Pons (tissue), 1 donor: ENCODE measurements around the gene LDLRAD2.

Experiments
- DNase-seq: peaks from one replicate; pipeline ENCODE4 v3.0.0-alpha.2; 2016; ENCODE audit warnings: low spot score

The LDLRAD2 gene

GRCh38 chr1:21863981-21864380 is 51.9 kb downstream of the LDLRAD2 start:
- DNase-seq, result no peak

GRCh38 chr1:21864730-21865129 is 52.7 kb downstream of the LDLRAD2 start:
- no peak for DNase-seq

- no peak for DNase-seq
These were observed 53.5 kb downstream of the LDLRAD2 start for GRCh38 chr1:21865609-21865942.

DNA sequence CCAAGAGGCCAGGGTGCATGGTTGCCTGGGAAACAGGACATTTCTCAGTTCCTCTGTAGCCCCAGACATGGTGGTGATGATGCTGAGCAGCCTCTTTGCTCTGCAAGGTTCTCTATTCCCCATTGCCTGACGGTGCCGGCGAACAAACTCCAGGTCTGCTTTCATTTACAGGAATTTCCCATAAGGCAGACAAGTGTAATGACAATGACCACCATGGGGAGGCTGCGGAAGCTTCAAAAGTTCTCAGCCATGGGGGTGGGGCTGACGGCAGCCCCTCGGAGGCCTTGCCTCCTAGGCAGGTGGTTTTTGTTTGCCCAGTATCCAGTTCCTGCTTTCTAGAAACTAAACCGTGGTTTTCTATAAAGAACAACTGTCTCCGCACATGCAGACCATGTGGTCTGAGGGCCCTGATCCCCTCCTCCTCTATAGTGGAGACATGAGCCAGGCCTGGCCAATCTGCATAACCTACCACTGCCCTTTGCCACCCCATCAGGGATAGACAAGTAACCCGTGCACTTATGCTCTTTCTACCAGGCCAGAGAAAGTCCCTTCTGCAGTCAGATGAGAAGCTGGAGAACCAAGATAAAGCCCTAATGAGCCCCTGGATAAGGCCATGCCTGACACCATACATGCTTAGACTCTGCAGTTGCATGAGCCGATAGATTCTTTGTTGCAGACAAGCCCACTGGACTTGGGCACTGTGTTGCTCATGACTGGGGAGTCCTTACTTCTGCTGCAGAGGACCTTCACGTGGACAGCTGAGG is 54.1 kb downstream of the LDLRAD2 start:
- no peak for DNase-seq

DNA sequence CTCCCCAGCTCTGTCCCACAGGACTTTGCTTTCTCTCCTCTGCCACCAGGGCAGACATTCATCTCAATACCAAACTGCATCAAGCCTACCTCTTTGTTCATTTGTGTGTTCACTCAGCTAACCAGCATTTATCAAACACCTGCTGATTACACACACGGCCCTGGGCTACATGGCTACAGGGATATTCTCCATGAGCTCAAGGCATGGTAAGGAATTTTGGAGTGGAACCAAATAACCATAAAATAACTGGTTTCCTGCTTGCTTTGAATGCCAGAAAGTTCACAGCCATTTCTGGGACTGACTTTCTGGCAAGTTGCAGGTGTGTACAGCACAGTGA is 54.6 kb downstream of the LDLRAD2 start:
- DNase-seq, result no peak

DNA sequence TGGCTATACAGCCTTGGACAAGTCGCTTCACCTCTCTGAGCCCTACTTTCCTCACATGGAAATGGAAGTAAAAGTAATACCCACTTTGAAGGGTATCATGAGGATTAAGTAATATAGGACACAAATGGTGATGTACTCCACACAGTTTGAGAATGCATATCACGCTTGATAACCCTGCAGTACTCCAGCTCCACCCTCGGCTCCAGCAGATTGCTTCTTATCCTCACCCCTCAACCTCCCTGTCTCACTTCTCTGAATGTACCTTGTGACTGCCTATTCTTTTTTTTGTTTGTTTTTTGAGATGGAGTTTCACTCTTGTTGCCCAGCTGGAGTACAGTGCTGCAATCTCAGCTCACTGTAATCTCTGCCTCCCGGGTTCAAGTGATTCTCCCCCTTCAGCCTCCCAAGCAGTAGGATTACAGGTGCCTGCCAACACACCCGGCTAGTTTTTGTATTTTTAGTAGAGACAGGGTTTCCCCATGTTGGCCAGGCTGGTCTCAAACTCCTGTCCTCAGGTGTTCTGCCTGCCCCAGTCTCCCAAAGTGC is 55.5 kb downstream of the LDLRAD2 start:
- DNase-seq, result no peak

- DNase-seq, result no peak
These were observed 56.4 kb downstream of the LDLRAD2 start for GRCh38 chr1:21868482-21868881.

DNA sequence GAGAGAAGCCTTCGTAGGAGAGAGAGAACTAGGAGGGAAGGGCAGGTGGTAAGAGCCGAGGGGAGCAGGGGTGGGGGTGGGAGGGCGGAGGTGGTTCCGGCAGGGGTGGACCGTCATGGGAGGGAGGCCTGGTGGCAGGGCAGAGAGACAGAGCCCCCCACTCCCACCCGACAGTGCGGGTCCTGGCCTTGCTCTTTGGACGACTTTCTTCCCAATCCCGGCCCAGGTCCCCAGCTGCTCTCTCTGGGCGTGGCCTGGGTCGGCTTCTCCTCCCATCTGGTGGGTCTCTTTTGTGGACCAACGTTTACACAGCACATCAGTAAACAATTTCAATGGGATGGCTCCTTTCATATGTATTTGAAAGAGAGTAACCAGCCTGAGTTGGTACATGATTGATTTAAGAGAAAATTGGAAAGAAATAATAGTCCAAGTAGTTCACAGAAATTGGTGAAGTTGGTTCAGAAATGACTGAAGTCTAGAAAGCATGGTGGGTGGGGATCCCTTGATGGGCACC is 56.9 kb downstream of the LDLRAD2 start:
- DNase-seq, result no peak

- peak; percentile 81 for DNase-seq
These were observed 57.6 kb downstream of the LDLRAD2 start for GRCh38 chr1:21869620-21870121.

DNA sequence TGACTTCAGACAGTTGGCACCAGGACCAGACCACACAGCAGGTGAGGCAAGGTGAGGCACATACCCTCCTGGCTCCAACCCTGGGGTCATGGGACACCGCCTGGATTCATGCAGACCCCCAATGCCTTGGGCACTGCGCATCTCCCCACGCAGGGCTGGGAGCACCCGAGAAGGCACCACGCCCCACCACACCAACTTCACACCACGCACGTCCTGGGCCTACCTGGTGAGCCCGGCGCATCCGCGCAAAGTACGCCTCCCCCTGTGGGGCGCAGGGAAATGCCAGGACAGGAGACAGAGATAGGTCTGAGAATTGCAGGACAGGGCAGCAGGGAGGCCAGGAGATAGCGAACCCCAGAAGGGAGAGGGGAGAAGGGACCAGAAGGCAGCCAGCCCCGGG is 58.5 kb downstream of the LDLRAD2 start:
- no peak for DNase-seq

DNA sequence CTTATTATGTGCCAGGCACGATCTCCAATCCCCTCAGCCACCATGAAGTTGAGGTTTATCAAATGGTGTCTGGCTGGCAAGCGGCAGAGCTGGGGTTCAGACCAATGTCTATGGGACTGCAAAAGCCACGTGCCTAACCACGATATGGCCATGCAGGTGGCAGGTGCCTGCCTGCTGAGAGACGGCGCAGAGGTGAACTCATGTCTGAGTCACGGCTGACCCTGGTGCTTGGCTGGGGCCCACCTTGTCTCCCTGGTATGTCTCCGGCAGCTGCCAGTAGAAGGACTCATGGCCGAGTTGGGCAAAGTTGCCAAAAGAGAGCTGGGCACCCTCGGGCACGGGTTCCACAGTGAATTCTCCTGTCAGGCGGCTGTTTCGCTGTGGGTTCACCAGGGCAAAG is 59.9 kb downstream of the LDLRAD2 start:
- no peak for DNase-seq

- DNase-seq, result no peak
These were observed 60.5 kb downstream of the LDLRAD2 start for GRCh38 chr1:21872445-21873079.

DNA sequence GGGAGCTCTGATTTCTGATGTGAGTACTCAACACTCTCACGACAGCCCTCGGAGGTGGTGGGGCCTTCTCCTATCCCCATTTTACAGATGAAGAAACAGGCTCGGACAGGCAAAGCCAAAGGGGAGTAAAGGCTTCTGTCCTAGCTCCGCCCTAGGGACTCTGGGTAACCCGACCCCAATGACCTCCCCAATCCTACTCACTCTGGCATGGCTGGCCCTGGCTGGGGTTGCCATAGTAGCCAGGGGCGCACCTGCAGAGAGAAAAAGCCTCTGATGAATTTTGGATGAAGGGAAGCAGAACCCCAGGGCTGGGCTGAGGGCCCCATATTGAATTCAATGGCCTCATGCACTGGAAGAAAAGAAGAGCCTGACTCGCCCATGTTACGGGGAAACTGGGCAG is 61.1 kb downstream of the LDLRAD2 start:
- no peak for DNase-seq

- DNase-seq, result no peak
These were observed 61.7 kb downstream of the LDLRAD2 start for GRCh38 chr1:21873761-21874160.

GRCh38 chr1:21874328-21874727 is 62.3 kb downstream of the LDLRAD2 start:
- DNase-seq, result no peak
